Nephron progenitor cell (in vitro differentiated cells): Measurements from ENCODE around the gene ERC2.

Experiments used
- DNase-seq: peaks from one replicate; pipeline ENCODE4 v3.0.0; 2021
- H3K27ac Mint-ChIP-seq: 2 replicates; pipeline ENCODE4 v1.8.0; 2021; ENCODE audit warnings: mild to moderate bottlenecking, moderate library complexity, mixed read lengths
- H3K27me3 Mint-ChIP-seq: 2 replicates; pipeline ENCODE4 v1.8.0; 2021; ENCODE audit warnings: mild to moderate bottlenecking, low read depth, mixed read lengths; ENCODE audit not compliant: poor library complexity
- H3K36me3 Mint-ChIP-seq: 2 replicates; pipeline ENCODE4 v1.8.0; 2021; ENCODE audit warnings: low read depth, mixed read lengths
- H3K4me1 Mint-ChIP-seq: 2 replicates; pipeline ENCODE4 v1.8.0; 2021; ENCODE audit warnings: mixed read lengths
- H3K4me3 Mint-ChIP-seq: 2 replicates; pipeline ENCODE4 v1.8.0; 2021; ENCODE audit warnings: mild to moderate bottlenecking, moderate library complexity, mixed read lengths
- H3K9me3 Mint-ChIP-seq: 2 replicates; pipeline ENCODE4 v1.8.0; 2021; ENCODE audit warnings: mild to moderate bottlenecking, moderate library complexity, mixed read lengths
- CTCF ChIP-seq: fragments of 200-600 bp; sonication (generic); IDR thresholded peaks from 2 replicates; pipeline ENCODE4 v1.5.0; 2021; ENCODE audit warnings: antibody characterized with exemption

ERC2 gene

GRCh38 chr3:55647063-55647462 lies 821.2 kb downstream of the ERC2 start:
- H3K4me3 Mint-ChIP-seq, result no peak overlapping the region
- no peak for TF ChIP-seq CTCF

GRCh38 chr3:55646121-55646520 lies 822.1 kb downstream of the ERC2 start:
- Mint-ChIP-seq H3K36me3 (no peaks in the 10 kb centered on the region), H3K9me3 (no peaks in the 10 kb centered on the region), H3K4me3 (no peak overlapping the region), H3K27me3 (peaks cover 6% of the 10 kb centered on the region), H3K4me1 (peaks cover 31% of the 10 kb centered on the region), H3K27ac (no peak overlapping the region)
- DNase-seq, result no peak
- no peak for TF ChIP-seq CTCF

More at GRCh38 chr3:55647063-55647462, 821.2 kb downstream of the ERC2 start:
- Mint-ChIP-seq H3K27ac (no peak overlapping the region), H3K36me3 (no peaks in the 10 kb centered on the region), H3K9me3 (no peaks in the 10 kb centered on the region), H3K27me3 (peaks cover 6% of the 10 kb centered on the region), H3K4me1 (peaks cover 31% of the 10 kb centered on the region)
- DNase-seq, result no peak

GRCh38 chr3:55645422-55645821 lies 822.8 kb downstream of the ERC2 start:
- Mint-ChIP-seq H3K9me3 (no peaks in the 10 kb centered on the region), H3K27me3 (peaks cover 6% of the 10 kb centered on the region), H3K36me3 (no peaks in the 10 kb centered on the region), H3K27ac (no peak overlapping the region), H3K4me1 (peaks cover 29% of the 10 kb centered on the region), H3K4me3 (no peak overlapping the region)
- no peak for TF ChIP-seq CTCF
- DNase-seq, result no peak

GRCh38 chr3:55643283-55643682 lies 825.0 kb downstream of the ERC2 start:
- Mint-ChIP-seq H3K27me3 (peaks cover 4% of the 10 kb centered on the region), H3K4me1 (peaks cover 33% of the 10 kb centered on the region), H3K9me3 (no peaks in the 10 kb centered on the region), H3K36me3 (no peaks in the 10 kb centered on the region), H3K27ac (no peak overlapping the region), H3K4me3 (no peak overlapping the region)
- DNase-seq, result no peak
- TF ChIP-seq CTCF, result no peak

GRCh38 chr3:55641964-55642363 lies 826.3 kb downstream of the ERC2 start:
- Mint-ChIP-seq H3K27ac (no peak overlapping the region), H3K9me3 (no peaks in the 10 kb centered on the region), H3K27me3 (peaks cover 3% of the 10 kb centered on the region), H3K36me3 (no peaks in the 10 kb centered on the region), H3K4me3 (no peak overlapping the region), H3K4me1 (peaks cover 19% of the 10 kb centered on the region)
- no peak for DNase-seq
- TF ChIP-seq CTCF, result no peak

GRCh38 chr3:55639896-55640765 lies 828.1 kb downstream of the ERC2 start:
- no peak overlapping the region for H3K4me3 Mint-ChIP-seq

More at GRCh38 chr3:55639896-55640765, 828.1 kb downstream of the ERC2 start:
- Mint-ChIP-seq H3K27me3 (peaks cover 3% of the 10 kb centered on the region), H3K27ac (no peak overlapping the region), H3K36me3 (no peaks in the 10 kb centered on the region), H3K9me3 (no peaks in the 10 kb centered on the region), H3K4me1 (peaks cover 16% of the 10 kb centered on the region)
- no peak for DNase-seq
- no peak for TF ChIP-seq CTCF
